NCI-H2107 treated with DMSO at 0.1 percent for 48 hours (cell line): Measurements from ENCODE around the gene ATP13A3.
"Not testable (repeated sequence)": the region's sequence is repeated elsewhere in the genome, so short reads cannot be mapped to it uniquely, and the experiment has no call there.

Source experiments
- DNase-seq: peaks from one replicate; lab custom pipeline; 2025; ENCODE audit not compliant: unreplicated experiment; lab: John Stamatoyannopoulos, UW

Gene ATP13A3

GRCh38 chr3:194486540-194487288, at the start of gene ATP13A3:
Gene ATP13A3, minus strand, starts transcription at chr3:194487002. Its CDS starts 24,812 bp downstream, at chr3:194462190.
- peak; percentile 93 for DNase-seq

GRCh38 chr3:194535199-194535598, 48.4 kb upstream of the ATP13A3 start:
- not testable (repeated sequence) for DNase-seq

- no peak for DNase-seq
These were observed 47.4 kb upstream of the ATP13A3 start for GRCh38 chr3:194534243-194534642.

- DNase-seq = no peak
These were observed 45.8 kb upstream of the ATP13A3 start for GRCh38 chr3:194532591-194532990.

GRCh38 chr3:194527726-194528125, 40.9 kb upstream of the ATP13A3 start:
- DNase-seq = no peak

- DNase-seq = no peak
These were observed 39.4 kb upstream of the ATP13A3 start for GRCh38 chr3:194526164-194526563.

- DNase-seq = no peak
These were observed 35.8 kb upstream of the ATP13A3 start for GRCh38 chr3:194522579-194523046.

GRCh38 chr3:194521510-194522260, 34.9 kb upstream of the ATP13A3 start:
- no peak for DNase-seq

GRCh38 chr3:194520682-194521162, 33.9 kb upstream of the ATP13A3 start:
- not testable (repeated sequence) for DNase-seq

GRCh38 chr3:194520201-194520600, 33.4 kb upstream of the ATP13A3 start:
- not testable (repeated sequence) for DNase-seq

- no peak for DNase-seq
These were observed 31.9 kb upstream of the ATP13A3 start for GRCh38 chr3:194518652-194519051.

- no peak for DNase-seq
These were observed 30.5 kb upstream of the ATP13A3 start for GRCh38 chr3:194517333-194517732.

- no peak for DNase-seq
These were observed 27.8 kb upstream of the ATP13A3 start for GRCh38 chr3:194514626-194515025.

- DNase-seq = peak; percentile 98
These were observed 26.2 kb upstream of the ATP13A3 start for GRCh38 chr3:194512895-194513601.

GRCh38 chr3:194508491-194509453, 22.0 kb upstream of the ATP13A3 start:
- DNase-seq = peak; percentile 33

GRCh38 chr3:194507571-194507970, 20.8 kb upstream of the ATP13A3 start:
- DNase-seq = no peak

GRCh38 chr3:194505791-194506415, 19.1 kb upstream of the ATP13A3 start:
- no peak for DNase-seq

GRCh38 chr3:194504861-194505260, 18.1 kb upstream of the ATP13A3 start:
- DNase-seq = no peak

- DNase-seq = no peak
These were observed 17.3 kb upstream of the ATP13A3 start for GRCh38 chr3:194504146-194504545.

- DNase-seq = no peak
These were observed 16.3 kb upstream of the ATP13A3 start for GRCh38 chr3:194503081-194503531.
